Measurements from ENCODE around the gene CST8. TPM values are rescaled to one million over a fixed set of nuclear protein-coding genes. Genes with fewer than 3 reads are reported as not detected.
A peak's percentile ranks its signal among the peaks of the same experiment; 100 is the strongest.

CST8 gene
- total and polyA plus RNA-seq, 2 experiments from 2014 or later = not detected

DNA sequence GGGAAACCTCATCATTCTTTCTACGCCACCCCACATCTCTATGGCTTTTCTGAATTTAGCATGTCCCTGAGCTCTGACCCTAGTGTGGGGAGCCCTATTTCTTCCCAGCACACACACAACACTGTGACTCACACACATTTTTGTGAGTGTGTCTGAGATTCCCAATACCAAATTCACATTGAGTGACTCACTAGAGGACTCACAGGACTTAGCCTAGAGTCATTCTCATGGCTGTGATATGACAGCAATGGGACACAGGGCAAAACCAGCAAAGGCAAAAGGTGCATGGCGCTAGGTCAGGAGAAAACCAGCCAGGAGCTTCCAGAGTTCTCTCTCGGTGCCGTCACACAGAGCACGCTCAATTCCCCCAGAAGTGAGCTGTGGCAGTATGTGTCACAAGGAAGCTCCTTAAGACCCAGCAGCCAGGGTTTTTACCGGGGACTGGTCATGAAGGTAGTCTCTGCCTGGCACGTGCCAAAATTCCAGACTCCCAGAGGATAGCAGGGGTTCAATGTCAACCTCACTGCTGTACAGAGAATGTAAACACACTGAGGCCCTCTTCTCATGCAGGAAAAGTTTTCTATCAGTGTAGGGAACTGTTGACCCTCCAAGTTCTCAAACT, 45.2 kb upstream of the CST8 start:
- H3K4me2 ChIP-seq = no peak overlapping the region
- H3K27ac ChIP-seq (ENCODE audit: low read depth) = no peak overlapping the region
- no peak overlapping the region for H3K4me3 ChIP-seq
- 0 out of 2 replicates have a peak overlapping the region, but pooled peaks have one; percentile 32 for H2AFZ ChIP-seq
- H3K9me2 ChIP-seq (ENCODE audit: insufficient read depth) = no peaks in the 10 kb centered on the region
- no peaks in the 10 kb centered on the region for H4K20me1 ChIP-seq (replicated peaks; ENCODE audit: insufficient read depth)
- H3K9me3 Mint-ChIP-seq = no peaks in the 10 kb centered on the region
- no peaks in the 10 kb centered on the region for H3K36me3 ChIP-seq (ENCODE audit: insufficient read depth)
- H3K4me1 ChIP-seq (ENCODE audit: insufficient read depth) = no peaks in the 10 kb centered on the region
- H3K27ac Mint-ChIP-seq = no peak overlapping the region
- ATAC-seq = no peak
- peaks cover 4% of the 10 kb centered on the region; the same call in 2 of the 3 replicates for H3K4me1 Mint-ChIP-seq
- H3K36me3 Mint-ChIP-seq (ENCODE audit: low read depth) = no peaks in the 10 kb centered on the region
- H3K27me3 Mint-ChIP-seq (ENCODE audit: insufficient read depth, low read depth, poor library complexity) = peaks cover 2% of the 10 kb centered on the region
- H3K4me3 Mint-ChIP-seq = no peak overlapping the region
- H3K79me2 ChIP-seq (replicated peaks; ENCODE audit: insufficient read depth) = no peaks in the 10 kb centered on the region
- H3F3A ChIP-seq (replicated peaks; ENCODE audit: low read depth) = no peaks in the 10 kb centered on the region
- H3K27me3 ChIP-seq (ENCODE audit: insufficient read depth) = no peaks in the 10 kb centered on the region
- no peak for DNase-seq (ENCODE audit: low spot score)
- no peak for TF ChIP-seq JUNB (IDR thresholded peaks at IDR 0.05; ENCODE audit: unreplicated experiment)
- TF ChIP-seq CREB1 (CRISPR knock-in tag; IDR thresholded peaks at IDR 0.05; ENCODE audit: low read depth) = no peak
- TF ChIP-seq ZNF114 (CRISPR knock-in tag; IDR thresholded peaks at IDR 0.05) = no peak
- TF ChIP-seq STAT1 (IDR thresholded peaks at IDR 0.05; ENCODE audit: unreplicated experiment) = no peak
- TF ChIP-seq NANOG (IDR thresholded peaks at IDR 0.05; ENCODE audit: borderline replicate concordance) = no peak
- TF ChIP-seq, protein P1, sequence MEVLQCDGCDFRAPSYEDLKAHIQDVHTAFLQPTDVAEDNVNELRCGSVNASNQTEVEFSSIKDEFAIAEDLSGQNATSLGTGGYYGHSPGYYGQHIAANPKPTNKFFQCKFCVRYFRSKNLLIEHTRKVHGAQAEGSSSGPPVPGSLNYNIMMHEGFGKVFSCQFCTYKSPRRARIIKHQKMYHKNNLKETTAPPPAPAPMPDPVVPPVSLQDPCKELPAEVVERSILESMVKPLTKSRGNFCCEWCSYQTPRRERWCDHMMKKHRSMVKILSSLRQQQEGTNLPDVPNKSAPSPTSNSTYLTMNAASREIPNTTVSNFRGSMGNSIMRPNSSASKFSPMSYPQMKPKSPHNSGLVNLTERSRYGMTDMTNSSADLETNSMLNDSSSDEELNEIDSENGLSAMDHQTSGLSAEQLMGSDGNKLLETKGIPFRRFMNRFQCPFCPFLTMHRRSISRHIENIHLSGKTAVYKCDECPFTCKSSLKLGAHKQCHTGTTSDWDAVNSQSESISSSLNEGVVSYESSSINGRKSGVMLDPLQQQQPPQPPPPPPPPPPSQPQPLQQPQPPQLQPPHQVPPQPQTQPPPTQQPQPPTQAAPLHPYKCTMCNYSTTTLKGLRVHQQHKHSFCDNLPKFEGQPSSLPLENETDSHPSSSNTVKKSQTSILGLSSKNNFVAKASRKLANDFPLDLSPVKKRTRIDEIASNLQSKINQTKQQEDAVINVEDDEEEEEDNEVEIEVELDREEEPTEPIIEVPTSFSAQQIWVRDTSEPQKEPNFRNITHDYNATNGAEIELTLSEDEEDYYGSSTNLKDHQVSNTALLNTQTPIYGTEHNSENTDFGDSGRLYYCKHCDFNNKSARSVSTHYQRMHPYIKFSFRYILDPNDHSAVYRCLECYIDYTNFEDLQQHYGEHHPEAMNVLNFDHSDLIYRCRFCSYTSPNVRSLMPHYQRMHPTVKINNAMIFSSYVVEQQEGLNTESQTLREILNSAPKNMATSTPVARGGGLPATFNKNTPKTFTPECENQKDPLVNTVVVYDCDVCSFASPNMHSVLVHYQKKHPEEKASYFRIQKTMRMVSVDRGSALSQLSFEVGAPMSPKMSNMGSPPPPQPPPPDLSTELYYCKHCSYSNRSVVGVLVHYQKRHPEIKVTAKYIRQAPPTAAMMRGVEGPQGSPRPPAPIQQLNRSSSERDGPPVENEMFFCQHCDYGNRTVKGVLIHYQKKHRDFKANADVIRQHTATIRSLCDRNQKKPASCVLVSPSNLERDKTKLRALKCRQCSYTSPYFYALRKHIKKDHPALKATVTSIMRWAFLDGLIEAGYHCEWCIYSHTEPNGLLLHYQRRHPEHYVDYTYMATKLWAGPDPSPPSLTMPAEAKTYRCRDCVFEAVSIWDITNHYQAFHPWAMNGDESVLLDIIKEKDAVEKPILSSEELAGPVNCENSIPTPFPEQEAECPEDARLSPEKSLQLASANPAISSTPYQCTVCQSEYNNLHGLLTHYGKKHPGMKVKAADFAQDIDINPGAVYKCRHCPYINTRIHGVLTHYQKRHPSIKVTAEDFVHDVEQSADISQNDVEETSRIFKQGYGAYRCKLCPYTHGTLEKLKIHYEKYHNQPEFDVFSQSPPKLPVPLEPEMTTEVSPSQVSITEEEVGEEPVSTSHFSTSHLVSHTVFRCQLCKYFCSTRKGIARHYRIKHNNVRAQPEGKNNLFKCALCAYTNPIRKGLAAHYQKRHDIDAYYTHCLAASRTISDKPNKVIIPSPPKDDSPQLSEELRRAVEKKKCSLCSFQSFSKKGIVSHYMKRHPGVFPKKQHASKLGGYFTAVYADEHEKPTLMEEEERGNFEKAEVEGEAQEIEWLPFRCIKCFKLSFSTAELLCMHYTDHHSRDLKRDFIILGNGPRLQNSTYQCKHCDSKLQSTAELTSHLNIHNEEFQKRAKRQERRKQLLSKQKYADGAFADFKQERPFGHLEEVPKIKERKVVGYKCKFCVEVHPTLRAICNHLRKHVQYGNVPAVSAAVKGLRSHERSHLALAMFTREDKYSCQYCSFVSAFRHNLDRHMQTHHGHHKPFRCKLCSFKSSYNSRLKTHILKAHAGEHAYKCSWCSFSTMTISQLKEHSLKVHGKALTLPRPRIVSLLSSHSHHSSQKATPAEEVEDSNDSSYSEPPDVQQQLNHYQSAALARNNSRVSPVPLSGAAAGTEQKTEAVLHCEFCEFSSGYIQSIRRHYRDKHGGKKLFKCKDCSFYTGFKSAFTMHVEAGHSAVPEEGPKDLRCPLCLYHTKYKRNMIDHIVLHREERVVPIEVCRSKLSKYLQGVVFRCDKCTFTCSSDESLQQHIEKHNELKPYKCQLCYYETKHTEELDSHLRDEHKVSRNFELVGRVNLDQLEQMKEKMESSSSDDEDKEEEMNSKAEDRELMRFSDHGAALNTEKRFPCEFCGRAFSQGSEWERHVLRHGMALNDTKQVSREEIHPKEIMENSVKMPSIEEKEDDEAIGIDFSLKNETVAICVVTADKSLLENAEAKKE (CRISPR knock-in tag; IDR thresholded peaks at IDR 0.05) = no peak
- no peak for TF ChIP-seq ZNF331 (CRISPR knock-in tag; IDR thresholded peaks at IDR 0.05; ENCODE audit: low read depth)
- TF ChIP-seq, protein P2, sequence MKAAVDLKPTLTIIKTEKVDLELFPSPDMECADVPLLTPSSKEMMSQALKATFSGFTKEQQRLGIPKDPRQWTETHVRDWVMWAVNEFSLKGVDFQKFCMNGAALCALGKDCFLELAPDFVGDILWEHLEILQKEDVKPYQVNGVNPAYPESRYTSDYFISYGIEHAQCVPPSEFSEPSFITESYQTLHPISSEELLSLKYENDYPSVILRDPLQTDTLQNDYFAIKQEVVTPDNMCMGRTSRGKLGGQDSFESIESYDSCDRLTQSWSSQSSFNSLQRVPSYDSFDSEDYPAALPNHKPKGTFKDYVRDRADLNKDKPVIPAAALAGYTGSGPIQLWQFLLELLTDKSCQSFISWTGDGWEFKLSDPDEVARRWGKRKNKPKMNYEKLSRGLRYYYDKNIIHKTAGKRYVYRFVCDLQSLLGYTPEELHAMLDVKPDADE (IDR thresholded peaks at IDR 0.05) = no peak

Measured in GM23338 (cell line).